Pancreas (tissue), 10 donors: Measurements from ENCODE around the gene CEACAM3. TPM values are rescaled to one million over a fixed set of nuclear protein-coding genes. Genes with fewer than 3 reads are reported as not detected.

Source experiments
- ATAC-seq, 4 donors: fragments of 200-7000 bp; cut with Tn5 transposase; one replicate each; pipeline versions ENCODE4 v1.8.0 to v1.9.1; 2020; ENCODE audit warnings: mild to moderate bottlenecking in 4 of 4, moderate library complexity in 4 of 4
- DNase-seq, 6 donors: peaks; one replicate each; pipeline ENCODE4 v3.0.0-alpha.2; 2020
- FAIRE-seq: peaks from 2 replicates; lab custom pipeline; 2012; peaks lifted over from hg19 to GRCh38; lab: Jason Lieb, UNC
- H3K27ac ChIP-seq, 4 donors: fragments of 200-600 bp; sonication (generic); 1 replicate in 3 of 4; 2 replicates in 1 of 4; pipeline versions ENCODE4 v1.5.0 to v1.8.0; 2020
- H3K27me3 ChIP-seq, 4 donors: fragments of 200-600 bp; one replicate each; pipeline ENCODE4 v1.8.0; 2021
- H3K36me3 ChIP-seq, 3 donors: fragments of 200-600 bp; sonication (generic) in 1 of 3; one replicate each; pipeline versions ENCODE4 v1.5.0 to v1.8.0; 2020 to 2021
- H3K4me1 ChIP-seq, 3 donors: fragments of 200-600 bp; one replicate each; pipeline ENCODE4 v1.8.0; 2021
- H3K4me3 ChIP-seq, 4 donors: fragments of 200-600 bp; sonication (generic) in 2 of 4; one replicate each; pipeline versions ENCODE4 v1.5.0 to v1.8.0; 2020 to 2021
- H3K9me3 ChIP-seq, 4 donors: fragments of 200-600 bp; one replicate each; pipeline ENCODE4 v1.8.0; 2021
- CTCF ChIP-seq, 4 donors: fragments of 200-600 bp; sonication (generic) in 3 of 4; IDR thresholded peaks; one replicate each; pipeline versions ENCODE4 v1.5.0 to v1.8.0; 2021; ENCODE audit warnings: antibody characterized with exemption in 4 of 4
- WGBS, 2 donors: extraction: QIAGEN DNeasy Blood & Tissue Kit; methylation state at CpG; one replicate each; pipeline ENCODE4 v1.1.7; 2013; 5-methylcytosine and 5-hydroxymethylcytosine counted together
- intact Hi-C, 3 donors: fragments of 100-400 bp; cut with DNase I; formaldehyde crosslinking; loops; one replicate each; pipeline versions ENCODE4 v1.11.1 to v1.14.2; 2022
- polyA plus RNA-seq, 2 donors: library from polyadenylated mRNA; stranded (reverse); fragments of 200-250 nt; gene quantifications; one replicate each; pipeline ENCODE4 v1.2.3, GENCODE V29; 2013
- total RNA-seq, 6 donors: library from RNA; stranded (reverse); fragmentation: NEBNext Ultra II Directional in 4 of 6; extraction: Animal tissue kit (Norgen Biotek cat#: 25700) in 4 of 6; gene quantifications; one replicate each; pipeline versions ENCODE4 v1.2.1 to v1.2.4, GENCODE V29; 2021 to 2023
- donor health status: healthy with polysubstance abuse.
- donor health status: DM: no; HTN: no; CAD: no; lungs with moderate emphysema.
- donor health status: DM: no; HTN: no; CAD: no.
- donor health status: control.
- donor health status: control.
- donor health status: Bipolar disorder and iron deficiency.
- donor health status: DM: yes; HTN: yes; CAD: no.
- donor health status: DM: no; HTN: no; CAD: no.
- donor health status: DM: no; HTN: no; CAD: no.
- donor health status: DM: yes; HTN: yes; CAD: no.

The CEACAM3 gene
- total and polyA plus RNA-seq, 8 donors, result 0.41 to 0.61 TPM; not detected in 6

GRCh38 chr19:41845051-41845590 is 48.7 kb downstream of the CEACAM3 start:
- ATAC-seq, result no peak
- no peak for TF ChIP-seq CTCF (IDR thresholded peaks at IDR 0.05)
- H3K4me1 ChIP-seq, result no peaks in the 10 kb centered on the region
- no peaks in the 10 kb centered on the region for H3K9me3 ChIP-seq
- no peak overlapping the region for H3K27ac ChIP-seq
- intact Hi-C loops, result no loop called here
- FAIRE-seq, result no peak
- 80 to 84% methylated on average over 23 of the region's 23 CpGs for WGBS, 2 donors
- no peak for DNase-seq
- H3K36me3 ChIP-seq, result no peaks in the 10 kb centered on the region
- no peak overlapping the region for H3K4me3 ChIP-seq
- no peaks in the 10 kb centered on the region for H3K27me3 ChIP-seq

- no peak for DNase-seq
- no peak for FAIRE-seq
- no peak overlapping the region for H3K27ac ChIP-seq
- H3K9me3 ChIP-seq, result no peaks in the 10 kb centered on the region
- intact Hi-C loops, result no loop called here
- no peak overlapping the region for H3K4me3 ChIP-seq
- H3K4me1 ChIP-seq, result no peaks in the 10 kb centered on the region
- H3K27me3 ChIP-seq, result no peaks in the 10 kb centered on the region
- H3K36me3 ChIP-seq, result no peaks in the 10 kb centered on the region
- TF ChIP-seq CTCF (IDR thresholded peaks at IDR 0.05), result no peak
- ATAC-seq, result no peak
- WGBS, 2 donors, result 76 to 83% methylated on average over 19 of the region's 19 CpGs
Measured at GRCh38 chr19:41847351-41848105, 51.1 kb downstream of the CEACAM3 start.

GRCh38 chr19:41848666-41849065 is 52.3 kb downstream of the CEACAM3 start:
- H3K27ac ChIP-seq, result no peak overlapping the region
- 73 to 74% methylated on average over 6 of the region's 6 CpGs for WGBS, 2 donors
- H3K9me3 ChIP-seq, result no peaks in the 10 kb centered on the region
- no peaks in the 10 kb centered on the region for H3K36me3 ChIP-seq
- no peaks in the 10 kb centered on the region for H3K27me3 ChIP-seq
- no peak for TF ChIP-seq CTCF (IDR thresholded peaks at IDR 0.05)
- no peaks in the 10 kb centered on the region for H3K4me1 ChIP-seq
- no peak for ATAC-seq
- FAIRE-seq, result no peak
- no peak overlapping the region for H3K4me3 ChIP-seq
- DNase-seq, result no peak
- intact Hi-C loops, result no loop called here

GRCh38 chr19:41849067-41849466 is 52.7 kb downstream of the CEACAM3 start:
- no peak for ATAC-seq
- no peak for TF ChIP-seq CTCF (IDR thresholded peaks at IDR 0.05)
- Histone ChIP-seq H3K4me1 (no peaks in the 10 kb centered on the region), H3K27me3 (no peaks in the 10 kb centered on the region), H3K4me3 (no peak overlapping the region), H3K36me3 (no peaks in the 10 kb centered on the region), H3K27ac (no peak overlapping the region), H3K9me3 (no peaks in the 10 kb centered on the region)
- no peak for DNase-seq
- FAIRE-seq, result no peak
- intact Hi-C loops, result no loop called here
- 74 to 83% methylated on average over 2 of the region's 2 CpGs for WGBS, 2 donors

- Histone ChIP-seq H3K36me3 (no peaks in the 10 kb centered on the region), H3K27me3 (no peaks in the 10 kb centered on the region), H3K27ac (no peak overlapping the region), H3K4me3 (no peak overlapping the region), H3K4me1 (no peaks in the 10 kb centered on the region), H3K9me3 (no peaks in the 10 kb centered on the region)
- 49 to 51% methylated on average over 5 of the region's 5 CpGs for WGBS, 2 donors
- no peak for ATAC-seq
- DNase-seq, result no peak
- FAIRE-seq, result no peak
- intact Hi-C loops, result no loop called here
- no peak for TF ChIP-seq CTCF (IDR thresholded peaks at IDR 0.05)
Measured at GRCh38 chr19:41850381-41850780, 54.0 kb downstream of the CEACAM3 start.
